Activated naive CD4-positive, alpha-beta T cell treated with anti-CD3 and anti-CD28 coated beads, Interleukin-2, amount 10 ng/mL, durations not matched to agents 7 days and 5 days (primary cell): ENCODE data around the gene MYADML2.
"Not testable (repeated sequence)": the region's sequence is repeated elsewhere in the genome, so short reads cannot be mapped to it uniquely, and the experiment has no call there.

Experiments
- CTCF ChIA-PET: fragments of 350-600 bp; sonication (Branson Sonifier 250); formaldehyde crosslinking; loops from one replicate; lab custom pipeline; 2021; ENCODE audit warnings: antibody characterized with exemption; lab: Charles Lee
- DNase-seq: peaks from one replicate; pipeline ENCODE4 v3.0.0-alpha.2; 2020
- H3K27ac Mint-ChIP-seq: one replicate; pipeline ENCODE4 v1.8.0; 2021; ENCODE audit warnings: mild to moderate bottlenecking, moderate library complexity, mixed read lengths
- H3K27me3 Mint-ChIP-seq: one replicate; pipeline ENCODE4 v1.8.0; 2021; ENCODE audit warnings: mild to moderate bottlenecking, mixed read lengths
- H3K36me3 Mint-ChIP-seq: one replicate; pipeline ENCODE4 v1.8.0; 2021; ENCODE audit warnings: mixed read lengths
- H3K4me1 Mint-ChIP-seq: one replicate; pipeline ENCODE4 v1.8.0; 2021; ENCODE audit warnings: mixed read lengths
- H3K4me3 Mint-ChIP-seq: one replicate; pipeline ENCODE4 v1.8.0; 2021; ENCODE audit warnings: mild to moderate bottlenecking, moderate library complexity, mixed read lengths
- H3K9me3 Mint-ChIP-seq: one replicate; pipeline ENCODE4 v1.8.0; 2021; ENCODE audit warnings: mixed read lengths

The MYADML2 gene

DNA sequence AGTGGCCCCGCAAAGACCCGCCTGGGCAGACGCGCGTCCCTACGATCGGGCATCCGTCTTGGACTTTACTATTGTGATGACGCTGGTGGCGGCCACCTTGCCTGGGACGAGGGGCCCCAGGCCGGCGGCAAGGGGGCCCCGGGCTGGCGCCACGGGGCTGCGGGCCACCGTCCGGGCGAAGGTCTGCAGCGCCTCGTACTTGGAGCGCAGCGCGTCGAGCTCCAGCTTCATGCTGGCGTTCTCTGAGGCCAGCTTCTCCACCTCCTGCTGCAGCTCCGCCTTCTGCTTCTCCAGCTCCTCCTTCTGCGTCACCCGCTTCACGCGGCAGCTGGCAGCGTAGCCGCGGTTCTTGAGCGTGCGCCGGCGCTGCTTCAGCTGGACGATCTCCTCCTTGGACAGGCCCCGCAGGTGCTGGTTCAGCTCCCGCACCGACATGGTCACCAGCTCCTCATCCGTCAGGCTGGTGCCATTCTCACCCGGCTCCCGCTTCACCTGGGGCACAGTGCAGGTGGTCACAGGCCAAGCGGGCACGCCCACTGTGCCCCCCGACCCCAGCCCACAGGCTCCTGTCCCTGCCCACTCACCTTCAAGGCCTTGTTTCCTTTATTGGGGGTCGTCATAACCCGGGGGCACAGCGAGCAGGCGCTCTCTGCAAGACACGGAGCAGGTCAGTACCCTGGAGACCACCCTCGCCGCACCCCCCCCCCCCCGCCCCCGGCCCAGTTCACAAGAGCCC is 24.3 kb downstream of the MYADML2 start:
- no peak overlapping the region for H3K27ac Mint-ChIP-seq
- no peaks in the 10 kb centered on the region for H3K27me3 Mint-ChIP-seq
- no peaks in the 10 kb centered on the region for H3K9me3 Mint-ChIP-seq
- CTCF ChIA-PET, result no interaction called here
- H3K36me3 Mint-ChIP-seq, result peaks cover 16% of the 10 kb centered on the region
- no peak for DNase-seq
- peaks cover 50% of the 10 kb centered on the region for H3K4me1 Mint-ChIP-seq
- no peak overlapping the region for H3K4me3 Mint-ChIP-seq

- no peak overlapping the region for H3K4me3 Mint-ChIP-seq
- peaks cover 20% of the 10 kb centered on the region for H3K36me3 Mint-ChIP-seq
- peak overlapping the region; percentile 47 for H3K27ac Mint-ChIP-seq
- no peaks in the 10 kb centered on the region for H3K9me3 Mint-ChIP-seq
- CTCF ChIA-PET, result no interaction called here
- no peaks in the 10 kb centered on the region for H3K27me3 Mint-ChIP-seq
- no peak for DNase-seq
- peaks cover 54% of the 10 kb centered on the region for H3K4me1 Mint-ChIP-seq
These were observed 25.0 kb downstream of the MYADML2 start for GRCh38 chr17:81921996-81922565.

- Mint-ChIP-seq H3K9me3 (no peaks in the 10 kb centered on the region), H3K36me3 (peaks cover 24% of the 10 kb centered on the region), H3K27ac (no peak overlapping the region), H3K27me3 (no peaks in the 10 kb centered on the region), H3K4me3 (no peak overlapping the region), H3K4me1 (peaks cover 58% of the 10 kb centered on the region)
- DNase-seq, result no peak
- CTCF ChIA-PET, result no interaction called here
These were observed 25.5 kb downstream of the MYADML2 start for GRCh38 chr17:81921537-81921862.

DNA sequence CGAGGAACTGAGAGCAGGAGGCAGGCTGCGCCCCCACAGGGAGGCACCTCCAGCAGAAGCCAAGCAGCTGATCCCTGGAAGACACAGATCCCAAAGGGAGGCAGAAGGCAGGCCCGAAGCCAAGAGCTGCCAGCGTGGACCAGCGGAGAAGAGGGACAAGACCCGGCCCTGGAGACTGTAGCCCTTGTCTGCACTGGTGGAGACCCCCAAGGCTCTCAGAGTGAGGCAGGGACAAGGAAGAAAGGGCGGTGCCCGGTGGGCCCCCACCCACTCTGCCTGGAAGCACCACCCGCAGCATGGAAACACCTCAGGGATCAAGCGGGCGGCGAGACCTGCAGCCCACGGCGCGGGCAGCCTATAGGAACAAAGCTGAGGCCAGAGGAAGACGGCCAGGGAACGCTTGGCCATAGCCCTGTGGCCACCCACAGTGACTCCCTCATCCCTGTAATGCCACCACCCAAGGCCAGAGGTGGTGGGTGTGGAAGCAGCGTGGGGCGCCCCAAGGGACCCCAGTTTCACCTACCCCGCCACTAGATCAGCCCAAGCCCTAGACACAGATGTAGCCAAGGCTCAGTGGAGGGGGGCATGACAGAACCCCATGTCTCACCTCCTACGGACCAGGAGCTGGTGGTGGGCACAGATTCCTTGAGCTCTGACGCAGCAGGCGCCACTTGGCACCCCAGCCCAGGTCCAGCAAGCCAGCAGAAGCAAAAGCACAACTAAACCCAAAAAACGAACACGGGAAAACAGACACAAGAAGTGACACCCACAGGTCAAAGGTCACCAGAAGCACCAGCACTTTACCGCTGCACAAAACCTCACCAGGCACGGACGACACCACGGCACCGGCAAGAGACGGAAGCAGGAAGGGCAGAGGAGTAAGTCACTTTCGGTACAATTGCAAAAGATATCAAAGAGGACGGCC is 26.2 kb downstream of the MYADML2 start:
- no peaks in the 10 kb centered on the region for H3K27me3 Mint-ChIP-seq
- H3K27ac Mint-ChIP-seq, result peak overlapping the region; percentile 68
- peaks cover 28% of the 10 kb centered on the region for H3K36me3 Mint-ChIP-seq
- CTCF ChIA-PET, result no interaction called here
- peaks cover 58% of the 10 kb centered on the region for H3K4me1 Mint-ChIP-seq
- no peaks in the 10 kb centered on the region for H3K9me3 Mint-ChIP-seq
- DNase-seq, result no peak
- no peak overlapping the region for H3K4me3 Mint-ChIP-seq

DNA sequence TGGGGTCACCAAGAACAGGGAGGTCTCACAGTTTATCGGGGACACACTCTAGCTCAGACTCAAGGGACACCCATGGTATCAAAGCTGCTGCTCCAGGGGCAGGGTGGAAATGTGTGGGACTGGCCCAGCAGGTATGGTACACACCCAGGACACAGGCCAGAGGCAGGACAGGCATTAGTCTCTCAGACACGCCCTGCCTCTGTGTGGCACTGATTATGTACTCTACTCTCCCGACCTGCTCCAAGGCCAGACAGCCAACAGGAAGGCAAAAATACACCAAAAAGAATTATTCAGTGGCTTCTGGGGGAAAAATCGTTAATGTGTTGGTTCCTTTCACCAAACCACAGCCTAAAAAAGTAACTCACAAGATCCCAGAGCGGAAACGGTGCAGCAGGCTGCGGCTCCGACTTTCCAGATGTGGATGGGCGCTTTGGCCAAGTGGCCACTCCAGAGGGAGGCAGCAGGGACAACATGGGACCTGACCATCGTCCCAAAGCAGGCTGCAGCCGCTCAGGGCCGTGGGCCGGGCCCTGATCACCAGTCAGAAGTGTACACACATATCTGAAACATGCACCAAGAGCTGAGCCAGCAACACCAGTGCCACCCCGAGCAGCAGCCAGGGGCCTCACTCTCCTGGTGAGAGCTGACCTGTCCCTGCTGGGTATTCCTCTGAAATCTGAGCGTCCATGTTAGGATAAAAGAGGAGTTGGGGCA is 28.0 kb downstream of the MYADML2 start:
- peak overlapping the region; percentile 90 for H3K4me3 Mint-ChIP-seq

GRCh38 chr17:81918333-81918669 is 28.7 kb downstream of the MYADML2 start:
- H3K4me3 Mint-ChIP-seq, result peak overlapping the region; percentile 90
- peaks cover 45% of the 10 kb centered on the region for H3K36me3 Mint-ChIP-seq
- H3K27ac Mint-ChIP-seq, result peak overlapping the region; percentile 86
- DNase-seq, H3K9me3 Mint-ChIP-seq, H3K27me3 Mint-ChIP-seq: not testable (repeated sequence)
- CTCF ChIA-PET, result interaction anchor here (1.0 kb wide), 1 partner anchor 49 kb away, joined by 3 read pairs; no protein-coding TSS in a partner anchor
- H3K4me1 Mint-ChIP-seq, result peaks cover 41% of the 10 kb centered on the region

More for the DNA sequence above, 28.0 kb downstream of the MYADML2 start:
- DNase-seq, result no peak
- H3K36me3 Mint-ChIP-seq, result peaks cover 41% of the 10 kb centered on the region
- CTCF ChIA-PET, result no interaction called here
- H3K9me3 Mint-ChIP-seq, result no peaks in the 10 kb centered on the region
- H3K27ac Mint-ChIP-seq, result peak overlapping the region; percentile 86
- H3K27me3 Mint-ChIP-seq, result no peaks in the 10 kb centered on the region
- peaks cover 45% of the 10 kb centered on the region for H3K4me1 Mint-ChIP-seq

DNA sequence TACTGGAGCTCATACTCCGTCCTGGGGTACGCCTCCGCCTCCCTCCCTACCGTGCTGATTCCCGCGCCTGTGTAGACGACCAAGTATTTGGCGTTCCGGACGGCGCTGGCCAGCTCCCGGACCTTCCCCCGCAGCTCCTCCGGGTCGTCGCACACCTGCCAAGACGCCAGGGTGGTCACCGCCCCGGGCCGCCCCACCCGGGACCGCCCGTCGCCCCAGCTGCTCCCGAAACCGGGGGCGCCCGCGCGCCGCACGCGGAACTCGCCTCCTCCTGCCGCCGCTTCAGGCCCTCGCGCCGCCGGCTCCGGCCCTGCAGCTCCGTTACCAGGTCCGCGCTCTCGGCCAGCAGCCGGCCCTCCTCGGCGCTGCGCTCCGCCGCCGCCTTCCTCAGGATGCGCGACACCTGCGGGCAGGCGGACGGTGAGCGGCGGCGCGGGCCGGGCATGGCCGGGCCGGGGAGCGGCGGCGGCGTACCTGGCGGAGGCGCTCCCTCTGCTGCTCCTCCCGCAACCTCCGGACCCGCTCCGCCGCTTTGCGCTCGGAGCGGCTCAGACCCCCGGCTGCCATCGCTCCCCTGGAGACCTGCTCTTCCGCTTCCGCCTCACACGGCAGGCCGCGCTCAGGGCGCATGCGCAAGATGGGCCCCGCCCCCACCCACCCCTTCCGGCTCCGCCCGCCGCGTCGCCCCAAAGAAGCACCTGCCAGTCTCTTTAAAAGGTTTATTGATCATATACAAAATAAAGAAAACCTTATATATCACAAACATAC is 29.3 kb downstream of the MYADML2 start, which contains the start of gene SIRT7:
Gene SIRT7 (minus strand): TSS at position 612 of the 768 bp plus-strand sequence. CDS start 45 bp downstream, at position 567.
- peak within 1 kb of the TSS; percentile 90 for H3K4me3 Mint-ChIP-seq
- DNase-seq, result peak; percentile 84
- CTCF ChIA-PET, result interaction anchor here (0.8 to 1.6 kb wide), 3 partner anchors 10 to 48 kb away, joined by 3 to 8 read pairs (median 3); partner anchors contain the start of genes ALYREF, ANAPC11 and MAFG
- H3K27me3 Mint-ChIP-seq, result no peaks in the 10 kb centered on the region
- H3K36me3 Mint-ChIP-seq, result peaks cover 49% of the 10 kb centered on the region
- no peaks in the 10 kb centered on the region for H3K9me3 Mint-ChIP-seq
- H3K4me1 Mint-ChIP-seq, result peaks cover 45% of the 10 kb centered on the region
- H3K27ac Mint-ChIP-seq, result peak within 1 kb of the TSS; percentile 86

DNA sequence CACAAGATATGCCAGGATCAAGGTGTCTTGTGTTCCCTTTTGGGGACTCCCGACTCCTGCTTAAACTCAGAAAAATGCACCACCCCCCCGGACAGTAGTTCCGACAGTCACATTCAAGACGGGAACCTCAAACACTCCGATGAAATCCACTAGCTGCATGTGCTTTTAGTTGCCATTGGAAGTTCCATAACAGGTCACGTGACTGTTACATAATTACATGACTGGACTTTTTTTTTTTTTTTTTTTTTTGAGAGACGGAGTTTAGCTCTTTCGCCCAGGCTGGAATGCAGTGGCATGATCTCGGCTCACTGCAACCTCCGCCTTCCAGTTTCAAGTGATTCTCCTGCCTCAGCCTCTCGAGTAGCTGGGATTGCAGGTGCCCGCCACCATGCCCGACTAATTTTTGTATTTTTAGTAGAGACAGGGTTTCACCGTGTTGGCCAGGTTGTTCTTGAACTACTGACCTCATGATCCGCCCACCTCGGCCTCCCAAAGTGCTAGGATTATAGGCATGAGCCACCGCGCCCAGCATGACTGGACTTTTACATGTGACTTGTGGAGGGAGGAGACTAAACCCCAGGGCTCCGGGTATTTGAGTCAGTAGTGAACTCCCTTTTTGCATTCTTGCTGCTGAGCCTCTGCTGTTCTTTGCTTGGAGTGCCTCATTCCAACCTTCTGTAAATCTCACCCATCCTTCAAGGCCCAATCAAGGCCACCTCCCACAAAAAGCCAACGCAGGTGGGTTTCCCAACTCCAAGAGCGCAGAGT is 30.6 kb downstream of the MYADML2 start:
- no peak for DNase-seq
- peak overlapping the region; percentile 90 for H3K4me3 Mint-ChIP-seq
- no peaks in the 10 kb centered on the region for H3K9me3 Mint-ChIP-seq

DNA sequence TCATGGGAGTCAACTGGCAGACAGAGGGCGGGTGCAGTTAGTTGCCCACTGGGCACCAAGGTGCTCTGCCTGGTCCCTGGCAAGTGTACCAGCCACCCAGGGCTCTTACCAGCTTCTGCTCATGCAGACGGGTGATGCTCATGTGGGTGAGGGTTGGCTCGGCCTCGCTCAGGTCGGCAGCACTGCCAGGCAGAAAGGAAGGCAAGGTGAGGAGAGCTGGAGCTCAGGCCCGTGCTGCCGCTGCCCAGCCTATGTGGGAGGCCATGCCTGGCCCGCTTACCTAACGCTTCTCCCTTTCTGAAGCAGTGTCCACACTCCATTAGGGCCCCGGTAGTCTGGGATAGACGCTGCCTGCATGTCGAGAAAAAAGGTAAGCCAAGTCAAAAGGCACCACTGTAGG is 31.7 kb downstream of the MYADML2 start:
- Mint-ChIP-seq H3K4me1 (peaks cover 48% of the 10 kb centered on the region), H3K4me3 (no peak overlapping the region), H3K9me3 (no peaks in the 10 kb centered on the region), H3K27ac (no peak overlapping the region), H3K27me3 (no peaks in the 10 kb centered on the region), H3K36me3 (peaks cover 48% of the 10 kb centered on the region)
- CTCF ChIA-PET, result no interaction called here
- no peak for DNase-seq

More for the DNA sequence above, 30.6 kb downstream of the MYADML2 start:
- peaks cover 52% of the 10 kb centered on the region for H3K36me3 Mint-ChIP-seq
- CTCF ChIA-PET, result interaction anchor here (1.6 kb wide), 1 partner anchor 11 kb away, joined by 8 read pairs; the partner anchor contains the start of gene MAFG
- H3K27me3 Mint-ChIP-seq, result no peaks in the 10 kb centered on the region
- H3K27ac Mint-ChIP-seq, result peak overlapping the region; percentile 46
- H3K4me1 Mint-ChIP-seq, result peaks cover 49% of the 10 kb centered on the region

DNA sequence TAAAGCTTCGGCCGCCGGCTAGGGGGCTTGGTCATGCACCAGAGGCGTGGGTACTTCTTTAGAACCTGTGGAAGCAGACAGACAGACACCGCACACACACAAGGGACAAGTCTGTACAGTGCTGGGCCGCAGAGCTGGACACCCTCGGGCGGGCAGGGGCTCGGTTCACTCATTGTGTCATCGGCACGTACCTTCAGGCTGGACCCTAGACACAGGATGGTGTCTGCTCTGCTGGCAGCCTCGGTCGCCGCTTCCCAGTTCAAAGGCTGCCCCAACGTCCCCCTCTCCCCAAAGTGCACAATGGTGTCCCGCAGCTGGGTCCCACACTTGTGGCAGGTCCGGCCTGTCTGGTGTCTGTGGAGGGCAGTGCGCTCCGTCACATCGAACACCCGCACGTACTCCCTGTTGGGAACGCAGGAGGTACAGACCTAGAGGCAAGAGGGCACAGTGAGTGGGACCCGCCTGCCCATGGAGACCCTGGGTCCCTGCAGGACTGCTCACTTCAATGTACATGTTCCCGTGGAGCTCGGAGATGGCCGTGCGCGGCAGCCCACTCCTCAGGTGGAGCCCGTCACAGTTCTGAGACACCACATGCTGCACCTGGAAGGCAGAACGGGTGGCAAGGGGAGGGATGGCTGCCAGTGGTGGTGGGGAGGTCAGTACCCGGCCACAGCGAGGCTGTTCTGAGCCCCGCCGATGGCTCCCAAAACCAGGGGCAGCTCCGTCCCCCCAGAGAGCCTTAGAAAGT is 32.8 kb downstream of the MYADML2 start:
- Mint-ChIP-seq H3K9me3 (no peaks in the 10 kb centered on the region), H3K27me3 (no peaks in the 10 kb centered on the region), H3K36me3 (peaks cover 46% of the 10 kb centered on the region), H3K4me3 (no peak overlapping the region), H3K27ac (no peak overlapping the region), H3K4me1 (peaks cover 51% of the 10 kb centered on the region)
- CTCF ChIA-PET, result no interaction called here
- no peak for DNase-seq

GRCh38 chr17:81913394-81914102 is 33.5 kb downstream of the MYADML2 start:
- peaks cover 44% of the 10 kb centered on the region for H3K4me1 Mint-ChIP-seq
- H3K9me3 Mint-ChIP-seq, result no peaks in the 10 kb centered on the region
- DNase-seq, result no peak
- CTCF ChIA-PET, result no interaction called here
- H3K36me3 Mint-ChIP-seq, result peaks cover 41% of the 10 kb centered on the region
- H3K27ac Mint-ChIP-seq, result no peak overlapping the region
- no peaks in the 10 kb centered on the region for H3K27me3 Mint-ChIP-seq
- no peak overlapping the region for H3K4me3 Mint-ChIP-seq
